AG04450 (cell line): ENCODE results near the gene WBP11. TPM values are rescaled to one million over a fixed set of nuclear protein-coding genes. Genes with fewer than 3 reads are reported as not detected.
A peak's percentile ranks its signal among the peaks of the same experiment; 100 is the strongest.

Experiments
- CTCF ChIA-PET: fragments of 300-600, 350-600 bp; formaldehyde crosslinking; extraction: SDS; loops from one replicate; lab custom pipeline; 2022; ENCODE audit warnings: antibody characterized with exemption, inconsistent platforms; lab: Charles Lee
- POLR2A ChIA-PET: fragments of 350-600 bp; formaldehyde crosslinking; extraction: SDS; loops from one replicate; lab custom pipeline; 2021; ENCODE audit warnings: antibody characterized with exemption, inconsistent platforms; lab: Yijun Ruan, JAX
- DNase-seq: peaks from one replicate; pipeline ENCODE4 v3.0.0-alpha.2; 2011; ENCODE audit warnings: low read depth, low spot score
- H3K27ac ChIP-seq: one replicate; pipeline ENCODE4 v1.5.1; 2012; ENCODE audit warnings: low read depth, low read length, control low read depth
- H3K27me3 ChIP-seq: one replicate; pipeline ENCODE4 v1.6.0; 2012; ENCODE audit warnings: low read length; ENCODE audit not compliant: control insufficient read depth, insufficient read depth
- H3K4me3 ChIP-seq: 2 replicates; pipeline ENCODE4 v1.5.1; 2011; ENCODE audit warnings: mild to moderate bottlenecking, low read depth, low read length, control low read depth
- H3K9me3 ChIP-seq: 2 replicates; pipeline ENCODE4 v1.5.1; 2012; ENCODE audit warnings: low read length; ENCODE audit not compliant: control insufficient read depth, insufficient read depth
- CTCF ChIP-seq: IDR thresholded peaks from 2 replicates; pipeline ENCODE4 v1.5.1; 2011; ENCODE audit warnings: low read depth, low read length, control low read depth, inconsistent platforms
- polyA plus RNA-seq: library from polyadenylated mRNA; depleted of rRNA; stranded (reverse); fragments of >200 nt; gene quantifications from 2 replicates; pipeline ENCODE4 v1.2.3, GENCODE V29; 2011

Gene WBP11
- polyA plus RNA-seq, 1 experiment = 16.5 TPM

GRCh38 chr12:14802247-14802646 is 1.0 kb downstream of the WBP11 start:
- Histone ChIP-seq H3K27ac (no peak overlapping the region), H3K9me3 (no peaks in the 10 kb centered on the region), H3K27me3 (no peaks in the 10 kb centered on the region), H3K4me3 (peak overlapping the region; percentile 96)
- CTCF ChIA-PET = interaction anchor here (1.2 to 2.1 kb wide), 5 partner anchors 9 to 419 kb away, joined by 3 to 14 read pairs (median 8); partner anchors contain the start of gene RERG
- DNase-seq = no peak
- TF ChIP-seq CTCF = no peak
- POLR2A ChIA-PET = no interaction called here

- no peak for TF ChIP-seq CTCF
- Histone ChIP-seq H3K27ac (no peak overlapping the region), H3K27me3 (no peaks in the 10 kb centered on the region), H3K9me3 (no peaks in the 10 kb centered on the region), H3K4me3 (no peak overlapping the region)
- CTCF ChIA-PET = no interaction called here
- POLR2A ChIA-PET = interaction anchor here (0.6 to 0.7 kb wide), 2 partner anchors 9 to 701 kb away, joined by 4 to 10 read pairs; partner anchors contain the start of gene C12orf60
- DNase-seq = no peak
Observed at GRCh38 chr12:14795028-14795448, 8.2 kb downstream of the WBP11 start.

GRCh38 chr12:14785568-14785967 is 17.7 kb downstream of the WBP11 start:
- Histone ChIP-seq H3K27me3 (no peaks in the 10 kb centered on the region), H3K4me3 (no peak overlapping the region), H3K27ac (no peak overlapping the region), H3K9me3 (no peaks in the 10 kb centered on the region)
- no peak for DNase-seq
- POLR2A ChIA-PET = no interaction called here
- CTCF ChIA-PET = interaction anchor here (0.8 kb wide), 1 partner anchor 209 kb away, joined by 3 read pairs; no protein-coding TSS in a partner anchor
- TF ChIP-seq CTCF = no peak

GRCh38 chr12:14784471-14784870 is 18.8 kb downstream of the WBP11 start:
- H3K27ac ChIP-seq = no peak overlapping the region
- POLR2A ChIA-PET = no interaction called here
- H3K4me3 ChIP-seq = no peak overlapping the region
- no peaks in the 10 kb centered on the region for H3K9me3 ChIP-seq
- H3K27me3 ChIP-seq = no peaks in the 10 kb centered on the region
- no peak for DNase-seq
- TF ChIP-seq CTCF = no peak
- CTCF ChIA-PET = interaction anchor here (1.4 kb wide), 1 partner anchor 9 kb away, joined by 5 read pairs; no protein-coding TSS in a partner anchor

GRCh38 chr12:14782756-14783155 is 20.5 kb downstream of the WBP11 start:
- CTCF ChIA-PET = no interaction called here
- Histone ChIP-seq H3K4me3 (no peak overlapping the region), H3K27me3 (no peaks in the 10 kb centered on the region), H3K27ac (no peak overlapping the region), H3K9me3 (no peaks in the 10 kb centered on the region)
- no peak for TF ChIP-seq CTCF
- POLR2A ChIA-PET = no interaction called here
- no peak for DNase-seq
